ENCODE measurements around the gene ASS1.

The ASS1 gene

DNA sequence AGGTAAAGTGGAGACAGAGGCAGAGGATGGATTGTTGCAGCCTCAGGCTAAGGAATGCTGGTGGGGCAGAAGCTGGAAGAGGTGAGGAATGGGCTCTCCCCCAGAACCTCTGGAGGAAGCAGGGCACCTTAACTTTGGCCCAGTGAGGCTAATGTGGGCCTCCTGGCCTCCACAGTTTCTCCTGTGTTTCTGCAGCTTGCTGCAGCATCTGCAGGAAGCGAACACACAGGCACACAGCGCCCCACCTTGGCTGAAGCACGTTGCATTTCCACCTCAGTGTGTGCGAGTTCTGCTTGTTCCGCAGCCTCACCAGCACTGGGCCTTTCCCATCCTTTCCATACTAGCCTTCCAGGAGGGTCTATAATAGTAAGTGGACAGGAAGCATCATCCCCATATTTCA, 27.2 kb upstream of the ASS1 start:
- Histone ChIP-seq H3K4me3 (ENCODE audit: low read length in 2 of 2) (no peak overlapping the region), H3K27me3 (ENCODE audit: control insufficient read depth in 2 of 2, insufficient read depth in 2 of 2, low read length in 2 of 2) (no peaks in the 10 kb centered on the region), H3K4me1 (ENCODE audit: control insufficient read depth in 2 of 2, insufficient read depth in 2 of 2, low read length in 2 of 2) (peaks cover 3 to 16% of the 10 kb centered on the region in 2 donors), H3K9ac (ENCODE audit: low read depth in 1 of 2, low read length in 2 of 2) (no peak overlapping the region), H3K9me3 (ENCODE audit: control insufficient read depth in 2 of 2, low read length in 2 of 2) (no peaks in the 10 kb centered on the region), H3K27ac (ENCODE audit: low read depth in 2 of 2, low read length in 2 of 2) (no peak overlapping the region), H3K36me3 (ENCODE audit: control insufficient read depth in 2 of 2, insufficient read depth in 2 of 2, low read length in 2 of 2) (no peaks in the 10 kb centered on the region)

DNA sequence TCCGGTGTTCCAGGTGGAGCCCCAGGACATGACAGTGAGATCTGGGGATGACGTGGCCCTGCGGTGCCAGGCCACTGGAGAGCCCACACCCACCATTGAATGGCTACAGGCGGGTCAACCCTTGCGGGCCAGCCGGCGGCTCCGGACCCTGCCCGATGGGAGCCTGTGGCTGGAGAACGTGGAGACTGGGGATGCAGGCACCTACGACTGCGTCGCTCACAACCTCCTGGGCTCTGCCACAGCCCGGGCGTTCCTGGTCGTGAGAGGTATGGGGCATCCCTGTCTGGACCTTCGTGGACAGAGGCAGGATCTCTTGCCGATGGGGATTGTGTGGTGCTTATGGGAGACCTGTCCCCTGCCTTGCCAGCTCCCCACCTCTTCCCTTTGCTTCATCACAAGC, 26.0 kb upstream of the ASS1 start:
- Histone ChIP-seq H3K9ac (ENCODE audit: low read depth in 1 of 2, low read length in 2 of 2) (no peak overlapping the region), H3K4me3 (ENCODE audit: low read length in 2 of 2) (no peak overlapping the region), H3K27ac (ENCODE audit: low read depth in 2 of 2, low read length in 2 of 2) (no peak overlapping the region), H3K36me3 (ENCODE audit: control insufficient read depth in 2 of 2, insufficient read depth in 2 of 2, low read length in 2 of 2) (no peaks in the 10 kb centered on the region), H3K9me3 (ENCODE audit: control insufficient read depth in 2 of 2, low read length in 2 of 2) (no peaks in the 10 kb centered on the region), H3K27me3 (ENCODE audit: control insufficient read depth in 2 of 2, insufficient read depth in 2 of 2, low read length in 2 of 2) (no peaks in the 10 kb centered on the region), H3K4me1 (ENCODE audit: control insufficient read depth in 2 of 2, insufficient read depth in 2 of 2, low read length in 2 of 2) (peaks cover 3 to 13% of the 10 kb centered on the region in 2 donors)

DNA sequence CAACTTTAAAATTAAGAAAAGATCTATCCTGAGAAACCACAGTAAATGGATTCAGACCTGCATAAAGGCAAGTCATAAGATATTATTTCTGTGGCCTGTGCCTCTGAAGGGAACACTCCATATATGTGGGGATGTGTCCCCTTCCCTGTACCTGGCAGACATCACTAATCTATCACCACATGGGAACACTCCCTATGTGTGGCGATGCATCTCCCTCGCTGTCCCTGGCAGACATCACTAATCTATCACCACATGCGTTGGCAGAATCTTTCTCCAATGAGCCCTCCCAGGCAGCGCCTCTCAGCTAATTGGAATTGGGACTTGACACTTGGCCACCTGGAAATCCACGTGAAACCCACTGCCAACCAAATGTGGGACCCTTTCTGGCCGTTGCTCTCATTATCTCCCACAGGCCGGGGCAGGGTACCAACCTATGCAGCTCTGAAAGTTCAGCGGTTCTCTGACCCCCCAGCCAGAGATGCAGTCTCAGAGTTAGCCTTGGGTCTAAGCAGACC, 25.2 kb upstream of the ASS1 start:
- Histone ChIP-seq H3K27me3 (ENCODE audit: control insufficient read depth in 2 of 2, insufficient read depth in 2 of 2, low read length in 2 of 2) (no peaks in the 10 kb centered on the region), H3K4me1 (ENCODE audit: control insufficient read depth in 2 of 2, insufficient read depth in 2 of 2, low read length in 2 of 2) (peaks cover 3 to 6% of the 10 kb centered on the region in 2 donors), H3K9me3 (ENCODE audit: control insufficient read depth in 2 of 2, low read length in 2 of 2) (no peaks in the 10 kb centered on the region), H3K9ac (ENCODE audit: low read depth in 1 of 2, low read length in 2 of 2) (no peak overlapping the region), H3K36me3 (ENCODE audit: control insufficient read depth in 2 of 2, insufficient read depth in 2 of 2, low read length in 2 of 2) (no peaks in the 10 kb centered on the region), H3K27ac (ENCODE audit: low read depth in 2 of 2, low read length in 2 of 2) (no peak overlapping the region), H3K4me3 (ENCODE audit: low read length in 2 of 2) (no peak overlapping the region)

DNA sequence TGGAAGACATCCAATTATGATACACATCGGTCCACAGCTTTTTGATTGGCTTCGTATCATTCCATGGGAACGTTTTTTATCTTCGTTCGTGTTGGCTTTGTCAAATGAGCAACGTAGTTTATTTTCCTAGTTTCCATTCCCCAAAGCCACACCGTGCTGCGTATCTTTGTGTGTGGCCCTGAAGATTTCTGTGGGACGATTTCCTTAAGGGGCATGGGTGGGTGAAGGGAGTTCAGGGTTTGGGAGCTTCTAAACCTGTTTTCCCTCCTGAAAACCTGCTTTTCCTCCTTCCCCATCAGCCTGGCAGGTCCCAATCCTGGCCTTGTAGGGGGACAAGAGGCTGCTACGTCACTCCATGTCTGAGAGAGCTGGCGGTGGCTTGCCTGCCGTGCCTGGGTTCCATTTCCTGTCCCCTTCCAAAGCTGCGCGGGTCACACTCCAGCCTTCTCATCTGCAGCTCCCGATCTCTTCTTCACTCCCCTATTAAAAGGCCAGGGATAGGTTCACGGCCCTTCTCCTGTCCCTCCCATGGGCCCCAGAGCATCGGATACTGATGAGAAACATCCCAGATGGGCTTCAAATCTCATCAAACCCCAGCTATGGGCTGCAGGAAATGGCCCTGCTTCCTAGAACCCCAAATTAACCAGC, 23.5 kb upstream of the ASS1 start:
- Histone ChIP-seq H3K9me3 (ENCODE audit: control insufficient read depth in 2 of 2, low read length in 2 of 2) (no peaks in the 10 kb centered on the region), H3K27ac (ENCODE audit: low read depth in 2 of 2, low read length in 2 of 2) (no peak overlapping the region), H3K36me3 (ENCODE audit: control insufficient read depth in 2 of 2, insufficient read depth in 2 of 2, low read length in 2 of 2) (no peaks in the 10 kb centered on the region), H3K4me1 (ENCODE audit: control insufficient read depth in 2 of 2, insufficient read depth in 2 of 2, low read length in 2 of 2) (peaks cover 0 to 8% of the 10 kb centered on the region in 2 donors), H3K9ac (ENCODE audit: low read depth in 1 of 2, low read length in 2 of 2) (no peak overlapping the region), H3K4me3 (ENCODE audit: low read length in 2 of 2) (no peak overlapping the region), H3K27me3 (ENCODE audit: control insufficient read depth in 2 of 2, insufficient read depth in 2 of 2, low read length in 2 of 2) (no peaks in the 10 kb centered on the region)

DNA sequence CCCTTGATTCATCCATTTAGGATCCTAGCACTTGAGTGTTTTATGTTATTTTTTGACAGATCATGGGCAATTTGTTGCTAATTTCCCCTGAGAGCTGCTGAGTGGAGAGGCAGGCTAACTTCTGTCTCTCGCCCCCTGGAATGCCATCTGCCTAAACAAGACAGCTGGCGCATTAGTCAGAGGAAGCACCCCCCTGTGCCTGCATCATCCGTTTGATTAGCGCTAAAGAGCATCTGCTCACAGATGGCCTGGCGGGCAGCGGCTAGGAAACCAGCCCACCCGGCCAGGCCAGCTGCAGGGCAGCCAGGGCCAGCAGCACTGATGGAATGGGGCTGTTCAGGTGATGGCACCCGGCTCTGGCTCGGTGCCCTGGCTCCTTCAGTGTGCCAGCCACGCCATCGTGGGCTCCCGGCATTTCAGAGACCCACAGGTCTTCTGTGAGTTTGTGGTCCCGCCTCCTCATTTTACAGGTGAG, 22.9 kb upstream of the ASS1 start:
- H3K36me3 ChIP-seq (ENCODE audit: control insufficient read depth in 2 of 2, insufficient read depth in 2 of 2, low read length in 2 of 2), result no peaks in the 10 kb centered on the region
- H3K4me3 ChIP-seq (ENCODE audit: low read length in 2 of 2), result no peak overlapping the region
- no peak overlapping the region for H3K27ac ChIP-seq (ENCODE audit: low read depth in 2 of 2, low read length in 2 of 2)
- no peak overlapping the region for H3K9ac ChIP-seq (ENCODE audit: low read depth in 1 of 2, low read length in 2 of 2)
- H3K9me3 ChIP-seq (ENCODE audit: control insufficient read depth in 2 of 2, low read length in 2 of 2), result no peaks in the 10 kb centered on the region
- H3K4me1 ChIP-seq (ENCODE audit: control insufficient read depth in 2 of 2, insufficient read depth in 2 of 2, low read length in 2 of 2), result peaks cover 0 to 13% of the 10 kb centered on the region in 2 donors
- H3K27me3 ChIP-seq (ENCODE audit: control insufficient read depth in 2 of 2, insufficient read depth in 2 of 2, low read length in 2 of 2), result no peaks in the 10 kb centered on the region

DNA sequence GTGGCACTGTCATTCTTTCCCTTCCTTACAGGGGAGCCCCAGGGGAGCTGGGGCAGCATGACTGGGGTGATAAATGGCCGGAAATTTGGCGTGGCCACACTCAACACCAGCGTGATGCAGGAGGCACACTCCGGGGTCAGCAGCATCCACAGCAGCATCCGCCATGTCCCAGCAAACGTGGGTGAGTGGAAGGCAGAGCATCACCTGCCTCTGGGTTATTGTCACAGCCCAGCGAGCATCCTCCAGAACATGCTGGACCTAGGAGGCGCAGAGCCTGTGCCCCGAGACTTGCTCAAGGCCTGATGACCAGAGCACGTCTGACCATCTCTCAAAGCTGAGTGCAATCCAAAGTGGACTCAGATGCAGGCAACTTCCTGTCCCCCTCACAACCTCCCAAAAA, 22.2 kb upstream of the ASS1 start:
- Histone ChIP-seq H3K4me3 (ENCODE audit: low read length in 2 of 2) (no peak overlapping the region), H3K36me3 (ENCODE audit: control insufficient read depth in 2 of 2, insufficient read depth in 2 of 2, low read length in 2 of 2) (no peaks in the 10 kb centered on the region), H3K4me1 (ENCODE audit: control insufficient read depth in 2 of 2, insufficient read depth in 2 of 2, low read length in 2 of 2) (peaks cover 6 to 19% of the 10 kb centered on the region in 2 donors), H3K9ac (ENCODE audit: low read depth in 1 of 2, low read length in 2 of 2) (no peak overlapping the region), H3K9me3 (ENCODE audit: control insufficient read depth in 2 of 2, low read length in 2 of 2) (no peaks in the 10 kb centered on the region), H3K27ac (ENCODE audit: low read depth in 2 of 2, low read length in 2 of 2) (no peak overlapping the region), H3K27me3 (ENCODE audit: control insufficient read depth in 2 of 2, insufficient read depth in 2 of 2, low read length in 2 of 2) (no peaks in the 10 kb centered on the region)

DNA sequence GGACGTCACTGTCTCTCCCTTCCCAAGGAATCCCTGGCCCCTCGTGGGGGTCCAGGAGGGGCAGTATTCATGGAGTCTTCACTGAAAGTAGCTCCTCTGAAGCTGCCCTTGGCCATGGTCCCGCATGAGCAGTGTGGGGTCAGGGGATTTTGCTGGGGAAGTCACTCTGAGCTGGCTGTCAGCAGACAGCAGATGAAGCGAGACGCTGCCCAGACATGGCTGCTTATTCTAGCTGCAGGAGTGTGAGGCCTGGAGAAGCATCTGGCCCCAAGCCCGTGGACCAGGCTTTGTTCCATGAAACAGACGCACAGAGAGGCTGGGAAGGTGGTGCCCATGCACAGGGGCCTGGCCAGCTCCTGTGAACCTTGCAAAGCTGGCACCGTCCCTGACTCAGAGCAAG, 21.5 kb upstream of the ASS1 start:
- no peaks in the 10 kb centered on the region for H3K9me3 ChIP-seq (ENCODE audit: control insufficient read depth in 2 of 2, low read length in 2 of 2)
- peaks cover 6 to 19% of the 10 kb centered on the region in 2 donors for H3K4me1 ChIP-seq (ENCODE audit: control insufficient read depth in 2 of 2, insufficient read depth in 2 of 2, low read length in 2 of 2)
- H3K36me3 ChIP-seq (ENCODE audit: control insufficient read depth in 2 of 2, insufficient read depth in 2 of 2, low read length in 2 of 2), result no peaks in the 10 kb centered on the region
- no peak overlapping the region for H3K9ac ChIP-seq (ENCODE audit: low read depth in 1 of 2, low read length in 2 of 2)
- H3K4me3 ChIP-seq (ENCODE audit: low read length in 2 of 2), result no peak overlapping the region
- no peaks in the 10 kb centered on the region for H3K27me3 ChIP-seq (ENCODE audit: control insufficient read depth in 2 of 2, insufficient read depth in 2 of 2, low read length in 2 of 2)
- H3K27ac ChIP-seq (ENCODE audit: low read depth in 2 of 2, low read length in 2 of 2), result no peak overlapping the region

DNA sequence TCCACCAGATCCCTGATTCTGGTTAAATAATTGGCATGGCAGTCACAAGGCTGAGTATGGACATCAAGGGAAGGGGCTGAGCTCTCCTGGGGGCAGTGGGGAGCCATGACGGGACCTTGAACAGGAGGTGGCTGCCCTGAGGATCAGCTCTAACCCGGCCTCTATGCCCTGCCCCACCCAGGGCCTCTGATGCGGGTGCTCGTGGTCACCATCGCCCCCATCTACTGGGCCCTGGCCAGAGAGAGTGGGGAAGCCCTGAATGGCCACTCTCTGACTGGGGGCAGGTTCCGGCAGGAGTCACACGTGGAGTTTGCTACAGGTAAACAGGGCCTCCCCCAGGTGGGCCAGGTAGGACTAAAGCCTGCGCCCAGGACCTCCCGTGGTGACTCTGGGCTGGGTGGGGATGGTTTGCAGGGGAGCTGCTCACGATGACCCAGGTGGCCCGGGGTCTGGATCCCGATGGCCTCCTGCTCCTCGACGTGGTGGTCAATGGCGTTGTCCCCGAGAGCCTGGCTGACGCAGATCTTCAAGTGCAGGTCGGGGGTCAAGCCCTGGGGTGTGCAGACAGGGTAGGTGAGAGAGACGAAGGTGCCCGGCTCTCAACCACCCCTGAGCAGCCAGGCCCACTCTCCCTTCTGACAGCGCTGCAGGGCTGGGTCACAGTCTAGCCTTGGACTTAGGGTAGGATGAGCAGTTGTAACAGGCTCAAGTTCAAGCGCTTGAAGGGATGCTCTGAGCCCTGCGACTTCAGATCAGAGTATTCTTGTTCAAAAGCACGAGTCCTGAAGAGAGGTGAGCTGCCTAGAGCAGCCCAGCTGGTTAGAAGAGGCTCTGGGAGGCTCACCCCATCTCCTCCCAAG, 19.9 kb upstream of the ASS1 start:
- Histone ChIP-seq H3K4me1 (ENCODE audit: control insufficient read depth in 2 of 2, insufficient read depth in 2 of 2, low read length in 2 of 2) (peaks cover 6 to 19% of the 10 kb centered on the region in 2 donors), H3K27me3 (ENCODE audit: control insufficient read depth in 2 of 2, insufficient read depth in 2 of 2, low read length in 2 of 2) (no peaks in the 10 kb centered on the region), H3K9ac (ENCODE audit: low read depth in 1 of 2, low read length in 2 of 2) (no peak overlapping the region), H3K27ac (ENCODE audit: low read depth in 2 of 2, low read length in 2 of 2) (no peak overlapping the region), H3K4me3 (ENCODE audit: low read length in 2 of 2) (no peak overlapping the region), H3K9me3 (ENCODE audit: control insufficient read depth in 2 of 2, low read length in 2 of 2) (no peaks in the 10 kb centered on the region), H3K36me3 (ENCODE audit: control insufficient read depth in 2 of 2, insufficient read depth in 2 of 2, low read length in 2 of 2) (no peaks in the 10 kb centered on the region)

DNA sequence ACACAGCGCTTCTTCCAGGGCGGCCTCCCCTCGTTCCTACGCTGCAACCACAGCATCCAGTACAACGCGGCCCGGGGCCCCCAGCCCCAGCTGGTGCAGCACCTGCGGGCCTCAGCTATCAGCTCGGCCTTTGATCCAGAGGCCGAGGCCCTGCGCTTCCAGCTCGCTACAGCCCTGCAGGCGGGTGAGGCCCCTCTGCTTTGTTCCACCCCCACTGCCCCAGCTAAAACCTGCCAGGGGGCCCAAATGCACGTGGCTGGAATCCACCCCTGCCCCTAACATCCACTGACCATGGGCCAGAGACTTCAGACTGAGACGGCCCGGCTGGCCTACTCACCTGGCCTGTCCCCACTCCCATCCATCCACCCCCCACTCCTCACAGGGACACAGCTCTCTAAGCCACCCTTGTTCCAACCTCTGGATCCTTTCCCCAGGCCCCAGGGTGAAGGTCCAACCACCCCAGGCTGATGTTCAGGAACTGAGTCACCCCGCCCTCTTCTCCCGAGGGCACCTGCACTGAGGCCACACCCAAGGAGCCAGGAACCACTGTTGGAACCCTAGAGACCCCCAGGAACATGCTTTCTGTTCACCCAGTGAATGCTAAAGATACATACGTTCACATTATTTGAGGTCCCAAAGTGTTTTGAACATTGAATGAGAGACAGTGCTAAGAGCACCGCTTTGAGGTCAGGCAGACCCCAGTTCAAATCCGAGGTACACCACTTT, 18.9 kb upstream of the ASS1 start:
- peaks cover 6 to 19% of the 10 kb centered on the region in 2 donors for H3K4me1 ChIP-seq (ENCODE audit: control insufficient read depth in 2 of 2, insufficient read depth in 2 of 2, low read length in 2 of 2)
- H3K9me3 ChIP-seq (ENCODE audit: control insufficient read depth in 2 of 2, low read length in 2 of 2), result no peaks in the 10 kb centered on the region
- H3K27me3 ChIP-seq (ENCODE audit: control insufficient read depth in 2 of 2, insufficient read depth in 2 of 2, low read length in 2 of 2), result no peaks in the 10 kb centered on the region
- H3K27ac ChIP-seq (ENCODE audit: low read depth in 2 of 2, low read length in 2 of 2), result no peak overlapping the region
- no peaks in the 10 kb centered on the region for H3K36me3 ChIP-seq (ENCODE audit: control insufficient read depth in 2 of 2, insufficient read depth in 2 of 2, low read length in 2 of 2)
- H3K4me3 ChIP-seq (ENCODE audit: low read length in 2 of 2), result no peak overlapping the region
- no peak overlapping the region for H3K9ac ChIP-seq (ENCODE audit: low read depth in 1 of 2, low read length in 2 of 2)

DNA sequence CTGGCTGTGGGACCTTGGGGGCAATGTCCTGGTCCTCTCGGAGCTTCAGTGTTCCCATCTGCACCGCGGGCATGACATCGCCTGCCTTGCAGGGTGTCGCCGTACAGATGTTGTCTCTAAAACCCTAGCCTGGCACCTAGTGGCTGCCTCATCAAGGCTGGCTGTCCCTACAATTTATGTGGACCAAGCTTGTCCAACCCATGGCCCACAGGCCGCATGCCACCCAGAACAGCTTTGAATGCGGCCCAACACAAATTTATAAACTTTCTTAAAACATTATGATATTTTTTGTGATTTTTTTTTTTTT, 18.3 kb upstream of the ASS1 start:
- peaks cover 6 to 19% of the 10 kb centered on the region in 2 donors for H3K4me1 ChIP-seq (ENCODE audit: control insufficient read depth in 2 of 2, insufficient read depth in 2 of 2, low read length in 2 of 2)
- H3K4me3 ChIP-seq (ENCODE audit: low read length in 2 of 2), result no peak overlapping the region
- no peak overlapping the region for H3K27ac ChIP-seq (ENCODE audit: low read depth in 2 of 2, low read length in 2 of 2)
- no peaks in the 10 kb centered on the region for H3K9me3 ChIP-seq (ENCODE audit: control insufficient read depth in 2 of 2, low read length in 2 of 2)
- H3K27me3 ChIP-seq (ENCODE audit: control insufficient read depth in 2 of 2, insufficient read depth in 2 of 2, low read length in 2 of 2), result no peaks in the 10 kb centered on the region
- no peaks in the 10 kb centered on the region for H3K36me3 ChIP-seq (ENCODE audit: control insufficient read depth in 2 of 2, insufficient read depth in 2 of 2, low read length in 2 of 2)
- no peak overlapping the region for H3K9ac ChIP-seq (ENCODE audit: low read depth in 1 of 2, low read length in 2 of 2)
